DLD1 (cell line): ENCODE data around the gene LMNB1.
"Not testable (repeated sequence)": the region's sequence is repeated elsewhere in the genome, so short reads cannot be mapped to it uniquely, and the experiment has no call there.

Experiments used
- in situ Hi-C: cut with HindIII; loops from 2 replicates; pipeline ENCODE4 v1.10.0; 2017; ENCODE audit warnings: low sequenced_read_pairs

Gene LMNB1

DNA sequence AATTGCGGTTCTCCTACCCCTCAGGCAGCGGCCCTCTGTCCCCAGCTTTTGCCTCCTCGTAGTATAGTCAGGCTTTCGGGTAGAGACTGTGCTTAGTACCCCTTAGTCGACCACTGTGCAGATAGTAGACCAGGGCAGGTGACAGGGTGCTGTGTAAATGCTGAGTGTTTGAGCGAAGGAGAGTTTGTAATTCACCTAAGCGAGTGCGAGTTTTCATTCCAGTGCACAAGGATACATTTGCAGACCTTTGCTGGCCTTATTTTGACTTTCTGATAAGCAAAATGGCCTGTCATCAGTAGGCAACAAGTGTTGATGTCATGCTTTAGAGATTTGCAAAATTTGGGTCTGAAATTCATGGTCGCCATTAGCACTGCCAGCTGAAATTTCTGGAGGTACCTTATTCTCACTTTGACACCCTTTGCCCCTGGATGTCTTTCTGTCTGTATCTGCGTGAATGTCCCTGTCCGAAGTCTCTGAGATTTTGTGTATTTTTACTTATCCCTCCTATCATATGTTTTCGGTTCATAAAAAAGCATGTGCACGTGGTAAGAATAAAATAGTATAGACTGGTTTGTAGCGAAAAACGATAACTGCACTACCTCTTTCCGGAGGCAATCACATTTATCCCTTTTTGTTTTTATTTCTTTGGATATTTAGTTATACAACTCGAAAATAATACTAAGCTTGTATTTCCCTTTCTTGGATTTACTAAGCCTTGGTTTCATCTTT, 1.9 kb downstream of the LMNB1 start:
- in situ Hi-C loops: no loop called here

DNA sequence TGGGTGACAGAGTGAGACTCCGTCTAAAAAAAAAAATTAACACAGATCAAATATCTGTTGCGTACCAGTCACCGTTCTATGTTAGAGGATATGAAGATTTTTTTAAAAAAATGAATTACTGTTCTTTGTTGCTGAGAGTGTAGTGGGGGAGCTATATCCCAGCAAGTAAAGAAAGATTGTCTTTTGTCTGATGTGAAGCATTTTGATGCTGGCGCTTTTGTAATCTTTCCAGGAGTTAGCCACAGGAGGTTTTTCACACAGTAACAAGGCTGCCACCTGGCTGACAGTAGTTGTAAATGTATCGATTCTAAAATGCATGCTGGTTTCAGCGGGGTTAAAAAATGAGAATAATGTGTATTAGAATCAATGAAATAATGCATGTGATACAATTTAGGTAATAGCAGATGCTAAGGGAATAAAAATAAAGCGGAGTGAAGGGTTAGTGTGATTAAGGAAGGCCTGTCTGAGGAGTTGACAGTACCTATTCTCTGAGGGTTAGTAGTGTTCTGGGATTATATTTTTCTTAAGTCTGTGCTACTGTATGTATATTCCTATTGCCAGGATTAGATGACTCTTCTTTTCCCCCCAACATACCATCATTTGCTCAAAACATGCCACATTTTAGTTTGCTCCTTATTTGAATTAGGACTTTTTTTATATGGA, 3.4 kb downstream of the LMNB1 start:
- in situ Hi-C loops: no loop called here

GRCh38 chr5:126788409-126788808, 11.5 kb downstream of the LMNB1 start:
- in situ Hi-C loops: not testable (repeated sequence)

GRCh38 chr5:126793097-126793496, 16.2 kb downstream of the LMNB1 start:
- in situ Hi-C loops: no loop called here

DNA sequence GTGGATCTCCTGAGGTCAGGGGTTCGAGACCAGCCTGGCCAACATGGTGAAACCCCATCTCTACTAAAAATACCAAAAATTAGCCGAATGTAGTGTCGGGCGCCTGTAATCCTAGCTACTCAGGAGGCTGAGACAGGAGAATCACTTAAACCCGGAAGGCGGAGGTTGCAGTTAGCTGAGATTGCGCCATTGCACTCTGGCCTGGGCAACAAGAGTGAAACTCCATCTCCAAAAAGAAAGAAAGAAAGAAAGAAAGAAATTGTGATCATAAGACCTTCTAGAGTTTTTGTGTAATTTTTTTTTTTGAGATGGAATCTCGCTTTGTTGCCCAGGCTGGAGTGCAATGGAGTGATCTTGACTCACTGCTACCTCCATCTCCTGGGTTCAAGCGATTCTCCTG, 16.7 kb downstream of the LMNB1 start:
- in situ Hi-C loops: not testable (repeated sequence)

- in situ Hi-C loops: no loop called here
These were observed 17.4 kb downstream of the LMNB1 start for GRCh38 chr5:126794157-126794828.

DNA sequence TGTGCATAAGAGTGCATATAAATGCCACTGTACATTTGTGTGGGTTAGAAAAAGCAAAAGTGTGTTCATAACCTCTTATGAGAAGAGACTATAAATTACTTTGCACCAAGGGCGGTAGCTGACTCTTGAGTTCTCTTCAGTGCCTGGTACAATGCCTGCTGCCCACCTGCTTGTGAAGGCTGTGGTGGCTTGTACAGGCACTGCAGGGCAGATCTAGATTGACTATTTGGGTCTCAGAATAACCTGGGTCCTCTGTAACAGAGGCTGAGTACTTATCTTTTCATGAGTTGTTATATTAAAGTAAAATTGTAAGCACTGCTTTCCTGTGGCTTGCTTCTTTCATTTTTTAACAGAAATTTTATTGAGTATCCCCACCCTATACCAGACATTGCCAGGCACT, 22.8 kb downstream of the LMNB1 start:
- in situ Hi-C loops: no loop called here

GRCh38 chr5:126801174-126801991, 24.4 kb downstream of the LMNB1 start:
- in situ Hi-C loops: no loop called here

DNA sequence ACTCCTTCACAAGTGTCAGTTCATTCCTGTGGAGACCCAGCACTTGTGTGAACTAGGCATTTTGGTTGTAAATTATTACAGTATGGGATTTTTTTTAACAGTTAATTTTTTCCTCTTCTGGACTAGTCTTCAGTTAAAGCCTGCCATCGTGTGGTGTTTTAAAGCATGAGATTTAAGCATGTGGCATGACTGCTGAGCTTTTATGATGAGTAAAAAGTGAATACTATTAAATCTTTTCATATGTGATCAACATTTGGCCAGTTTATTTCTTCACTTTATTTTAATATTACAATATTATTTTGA, 25.0 kb downstream of the LMNB1 start:
- in situ Hi-C loops: no loop called here

DNA sequence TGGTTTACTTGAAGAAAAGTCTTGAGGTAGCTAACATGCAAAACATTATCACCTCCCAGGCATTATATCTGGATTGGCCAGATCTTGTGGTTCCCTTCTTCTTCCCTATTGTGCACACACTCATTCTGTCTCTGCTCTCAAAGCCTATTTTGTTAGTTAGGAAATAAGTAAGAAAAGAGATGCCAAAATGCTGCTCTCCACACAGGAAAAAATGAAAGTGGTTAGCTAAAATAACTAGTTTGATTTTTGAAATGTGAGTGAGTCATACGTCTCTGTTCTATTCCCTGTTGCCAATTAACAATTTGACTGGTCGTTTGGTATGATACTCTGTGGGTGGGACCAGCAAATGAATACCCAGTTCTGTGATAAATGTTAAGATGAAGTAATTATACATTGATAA, 28.1 kb downstream of the LMNB1 start:
- in situ Hi-C loops: no loop called here

GRCh38 chr5:126808521-126808988, 31.6 kb downstream of the LMNB1 start:
- in situ Hi-C loops: no loop called here

DNA sequence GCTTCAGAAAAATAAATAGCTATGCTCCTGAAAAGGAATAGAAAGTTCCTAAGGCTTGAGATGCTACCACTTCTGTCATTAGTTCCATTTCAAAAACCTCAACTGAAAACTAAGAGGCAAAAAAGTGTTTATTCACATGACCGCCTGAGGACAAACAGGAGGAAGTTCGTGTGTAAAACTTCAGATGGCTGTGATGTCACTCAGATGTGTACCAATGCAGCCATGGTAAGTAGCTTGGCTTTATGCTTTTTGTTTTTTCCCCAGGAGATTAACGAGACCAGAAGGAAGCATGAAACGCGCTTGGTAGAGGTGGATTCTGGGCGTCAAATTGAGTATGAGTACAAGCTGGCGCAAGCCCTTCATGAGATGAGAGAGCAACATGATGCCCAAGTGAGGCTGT, 33.0 kb downstream of the LMNB1 start:
- in situ Hi-C loops: no loop called here

DNA sequence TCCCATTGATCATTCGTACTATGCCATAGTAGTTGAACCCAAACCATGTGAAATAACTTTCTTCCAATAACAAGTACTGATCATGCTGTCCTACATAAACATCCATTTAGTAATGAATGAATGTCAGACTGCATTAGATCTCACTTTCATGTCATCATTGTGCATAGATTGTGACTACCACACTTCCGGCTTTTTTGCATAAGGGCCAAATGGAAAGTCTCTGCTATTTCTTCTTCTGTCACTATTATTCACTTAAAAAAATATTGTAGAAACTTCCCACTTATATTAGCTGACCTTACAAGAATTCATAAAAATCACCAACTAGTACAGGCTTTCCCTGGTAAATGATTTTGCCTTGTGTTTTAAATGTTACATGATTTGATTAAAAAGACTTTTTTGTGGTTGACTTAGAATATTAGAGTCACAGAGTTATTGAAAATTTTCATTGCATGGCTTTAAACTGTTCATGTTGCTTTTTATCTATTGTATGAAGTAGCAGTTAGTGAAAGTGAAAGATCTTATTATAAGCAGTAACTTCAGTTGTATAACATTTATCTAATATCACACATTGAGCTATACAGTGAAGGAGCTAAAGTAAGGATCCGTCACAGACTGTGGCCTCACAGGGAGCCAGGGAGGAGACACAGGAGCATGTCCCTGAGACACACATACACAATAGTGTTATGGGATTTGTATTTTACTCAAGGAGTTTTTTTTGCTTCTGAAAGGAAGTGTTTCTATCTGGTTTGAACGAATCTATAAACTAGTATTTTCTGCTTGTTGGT, 33.9 kb downstream of the LMNB1 start:
- in situ Hi-C loops: no loop called here

DNA sequence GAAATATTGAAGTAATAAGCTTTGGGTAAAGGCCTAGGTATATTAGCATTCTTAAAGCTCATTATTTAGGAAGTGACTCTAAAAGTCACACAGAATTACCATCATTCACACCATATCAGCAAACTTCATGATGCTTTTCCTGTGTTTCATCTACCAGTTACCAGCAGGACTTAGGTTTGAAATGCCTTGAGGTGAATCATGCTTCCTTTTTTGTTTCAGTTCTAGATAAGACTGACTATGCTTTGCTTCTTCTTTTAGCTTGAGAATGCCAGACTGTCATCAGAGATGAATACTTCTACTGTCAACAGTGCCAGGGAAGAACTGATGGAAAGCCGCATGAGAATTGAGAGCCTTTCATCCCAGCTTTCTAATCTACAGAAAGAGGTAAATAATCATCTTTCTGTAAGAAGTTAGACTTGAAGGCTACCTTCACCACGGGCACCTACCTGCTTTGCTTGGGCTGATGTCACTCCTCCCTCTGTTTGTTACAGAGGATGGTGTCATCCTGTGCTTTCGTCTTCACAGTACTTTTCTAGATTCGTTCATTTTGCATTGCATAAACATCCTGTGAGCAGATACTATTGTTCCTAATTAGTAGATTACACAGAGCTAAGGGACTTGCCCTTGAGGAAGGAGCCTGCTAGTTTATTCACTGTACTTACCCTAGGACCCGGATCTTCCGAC, 34.7 kb downstream of the LMNB1 start:
- in situ Hi-C loops: no loop called here

- in situ Hi-C loops: no loop called here
These were observed 35.2 kb downstream of the LMNB1 start for GRCh38 chr5:126812199-126812570.

DNA sequence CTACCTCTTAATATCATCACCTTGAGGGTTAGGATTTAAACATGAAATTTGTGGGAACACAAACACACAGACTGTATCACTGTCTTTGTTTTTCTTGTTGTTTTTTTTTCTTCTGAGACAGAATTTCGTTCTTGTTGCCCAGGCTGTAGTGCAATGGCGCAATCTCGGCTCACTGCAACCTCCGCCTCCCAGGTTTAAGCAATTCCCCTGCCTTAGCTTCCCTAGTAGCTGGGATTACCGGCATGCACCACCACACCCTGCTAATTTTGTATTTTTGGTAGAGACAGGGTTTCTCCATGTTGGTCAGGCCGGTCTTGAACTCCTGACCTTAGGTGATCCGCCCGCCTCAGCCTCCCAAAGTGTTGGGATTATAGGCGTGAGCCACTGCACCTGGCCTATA, 36.9 kb downstream of the LMNB1 start:
- in situ Hi-C loops: not testable (repeated sequence)

- in situ Hi-C loops: no loop called here
These were observed 37.9 kb downstream of the LMNB1 start for GRCh38 chr5:126814721-126815404.

DNA sequence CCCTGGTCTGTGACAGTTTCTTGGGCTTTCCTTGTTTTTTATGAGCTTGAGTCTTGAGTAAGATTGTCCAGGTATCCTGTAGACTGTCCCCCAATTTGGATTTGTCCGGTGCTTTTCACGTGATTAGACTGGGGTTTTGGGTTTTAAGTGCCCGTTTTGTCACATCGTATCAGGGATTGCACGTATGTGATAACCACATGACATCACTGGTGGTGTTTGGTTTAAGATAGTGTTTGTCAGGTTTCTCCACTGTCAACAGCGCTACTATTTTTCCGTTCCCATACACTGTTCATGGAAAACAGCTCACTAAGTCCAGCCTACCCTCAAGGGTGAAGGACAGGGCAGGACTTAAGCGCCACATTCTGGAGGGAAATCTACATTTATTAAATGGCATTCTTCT, 39.7 kb downstream of the LMNB1 start:
- in situ Hi-C loops: no loop called here

- in situ Hi-C loops: no loop called here
These were observed 41.8 kb downstream of the LMNB1 start for GRCh38 chr5:126818736-126819135.
